HepG2 (cell line): ENCODE measurements around the gene VIM. TPM values are rescaled to one million over a fixed set of nuclear protein-coding genes. Genes with fewer than 3 reads are reported as not detected.

Experiments used
- ATAC-seq: fragments of 200-7000 bp; cut with Tn5 transposase; 3 replicates; pipeline ENCODE4 v1.9.1; 2020; ENCODE audit warnings: mild to moderate bottlenecking, moderate library complexity
- BruUV-seq: library from RNA; stranded (reverse); fragments of 400-500 nt; replicated peaks from 2 replicates; lab custom pipeline; 2021; lab: Mats Ljungman, UMichigan
- CTCF ChIA-PET: fragments of 300-600 bp; formaldehyde crosslinking; extraction: SDS; loops from one replicate; lab custom pipeline; 2021; ENCODE audit warnings: low total read pairs, inconsistent platforms, low intra/inter-chr PET ratio; lab: Yijun Ruan, JAX
- POLR2A ChIA-PET: fragments of 350-600 bp; sonication (Branson Sonifier 250); formaldehyde crosslinking; loops from one replicate; lab custom pipeline; 2020; ENCODE audit warnings: antibody characterized with exemption, inconsistent platforms; lab: Yijun Ruan, JAX
- DNase-seq: peaks from one replicate; pipeline ENCODE4 v3.0.0-alpha.2; 2015; ENCODE audit warnings: low spot score
- FAIRE-seq: peaks from 3 replicates; lab custom pipeline; 2011; peaks lifted over from hg19 to GRCh38; lab: Jason Lieb, UNC
- H2AFZ ChIP-seq: one replicate; pipeline ENCODE4 v1.6.1; 2011; ENCODE audit warnings: low read length, inconsistent platforms
- H3K27ac ChIP-seq: fragments of 300-600 bp; 3 replicates; pipeline ENCODE4 v1.8.0; 2011; ENCODE audit warnings: mixed run types, mild to moderate bottlenecking, mixed read lengths, low read length, inconsistent platforms; ENCODE audit not compliant: insufficient read depth; ENCODE audit errors: extremely low read length
- H3K27me3 ChIP-seq, 2 experiments: fragments of 200-600 bp in 1 of 2; 2 replicates in 1 of 2; 3 replicates in 1 of 2; pipeline versions ENCODE4 v1.6.0 to v1.8.0; 2011; ENCODE audit warnings: low read length in 2 of 2, mild to moderate bottlenecking in 2 of 2, moderate library complexity in 2 of 2, inconsistent platforms in 1 of 2; ENCODE audit not compliant: insufficient read depth in 2 of 2, control insufficient read depth in 1 of 2
- H3K36me3 ChIP-seq, 2 experiments: fragments of 200-600 bp in 1 of 2; replicated peaks in 1 of 2; 2 replicates in 1 of 2; 3 replicates in 1 of 2; pipeline versions ENCODE4 v1.5.1 to v1.8.0; 2011; ENCODE audit warnings: low read length in 2 of 2, inconsistent platforms in 1 of 2; ENCODE audit not compliant: insufficient read depth in 2 of 2, control insufficient read depth in 1 of 2
- H3K4me1 ChIP-seq: 2 replicates; pipeline ENCODE4 v1.5.1; 2012; ENCODE audit warnings: low read length, inconsistent platforms; ENCODE audit not compliant: insufficient read depth
- H3K4me2 ChIP-seq: 2 replicates; pipeline ENCODE4 v1.6.0; 2011; ENCODE audit warnings: low read depth, low read length, inconsistent platforms
- H3K4me3 ChIP-seq, 3 experiments: fragments of 200-600 bp in 1 of 3; sonication (generic), shearing (Covaris generic) in 1 of 3; replicated peaks in 1 of 3; 2 replicates each; pipeline ENCODE4 v1.5.1; 2011 to 2016; ENCODE audit warnings: low read length in 3 of 3, inconsistent platforms in 2 of 3, low read depth in 2 of 3, mild to moderate bottlenecking in 2 of 3, control low read depth in 1 of 3, mixed read lengths in 1 of 3; ENCODE audit not compliant: insufficient read depth in 1 of 3
- H3K79me2 ChIP-seq: one replicate; pipeline ENCODE4 v1.6.1; 2011; ENCODE audit warnings: low read length, inconsistent platforms; ENCODE audit not compliant: insufficient read depth
- H3K9ac ChIP-seq: 2 replicates; pipeline ENCODE4 v1.6.0; 2011; ENCODE audit warnings: mild to moderate bottlenecking, low read depth, low read length, inconsistent platforms; ENCODE audit not compliant: insufficient read depth
- H3K9me3 ChIP-seq: 2 replicates; pipeline ENCODE4 v1.5.1; 2012; ENCODE audit warnings: mild to moderate bottlenecking, low read length
- H4K20me1 ChIP-seq: 2 replicates; pipeline ENCODE4 v1.6.0; 2011; ENCODE audit warnings: inconsistent platforms, mild to moderate bottlenecking, low read length, moderate library complexity; ENCODE audit not compliant: insufficient read depth
- AHDC1 ChIP-seq: sonication (generic); formaldehyde crosslinking; IDR thresholded peaks from 2 replicates; pipeline ENCODE4 v1.5.1; 2020; ENCODE audit warnings: mild to moderate bottlenecking, missing genetic modification reagents, borderline replicate concordance
- CBX5 ChIP-seq: sonication (generic); formaldehyde crosslinking; IDR thresholded peaks from 2 replicates; pipeline ENCODE4 v1.4.0; 2020; ENCODE audit warnings: missing genetic modification reagents, borderline replicate concordance
- DBP ChIP-seq: sonication (generic); formaldehyde crosslinking; IDR thresholded peaks from 2 replicates; pipeline ENCODE4 v1.4.0; 2020; ENCODE audit warnings: missing genetic modification reagents; ENCODE audit errors: not compliant biosample characterization
- HNRNPUL1 ChIP-seq: fragments of 200-400 bp; formaldehyde crosslinking; IDR thresholded peaks from 2 replicates; pipeline ENCODE4 v1.6.1; 2017; ENCODE audit warnings: low read depth, mild to moderate bottlenecking, low read length, moderate library complexity
- RARA ChIP-seq: IDR thresholded peaks from 2 replicates; pipeline ENCODE4 v1.6.1; 2016; ENCODE audit warnings: missing genetic modification reagents, missing compliant biosample characterization
- RXRA ChIP-seq: sonication (generic); formaldehyde crosslinking; IDR thresholded peaks from 2 replicates; pipeline ENCODE4 v1.5.1; 2020; ENCODE audit warnings: missing genetic modification reagents
- SRSF4 ChIP-seq: fragments of 200-400 bp; formaldehyde crosslinking; IDR thresholded peaks from one replicate; pipeline ENCODE4 v1.6.1; 2018; ENCODE audit warnings: mild to moderate bottlenecking, low read depth, low read length, moderate library complexity; ENCODE audit not compliant: poor library complexity, severe bottlenecking
- WIZ ChIP-seq: sonication (generic); formaldehyde crosslinking; IDR thresholded peaks from 2 replicates; pipeline ENCODE4 v1.5.1; 2020; ENCODE audit warnings: mild to moderate bottlenecking, missing genetic modification reagents
- ZKSCAN8 ChIP-seq: IDR thresholded peaks from 2 replicates; pipeline ENCODE4 v1.6.1; 2016; ENCODE audit warnings: borderline replicate concordance, missing genetic modification reagents, missing compliant biosample characterization
- ZNF136 ChIP-seq: sonication (generic); formaldehyde crosslinking; IDR thresholded peaks from 2 replicates; pipeline ENCODE4 v1.8.1; 2022; ENCODE audit warnings: low read depth, mild to moderate bottlenecking, moderate library complexity, missing genetic modification reagents
- ZNF205 ChIP-seq: IDR thresholded peaks from 2 replicates; pipeline ENCODE4 v1.6.1; 2018; ENCODE audit warnings: missing biosample characterization, missing genetic modification reagents
- ZNF24 ChIP-seq: fragments of 450-650 bp; IDR thresholded peaks from 2 replicates; pipeline ENCODE4 v1.6.1; 2017; ENCODE audit warnings: antibody characterized with exemption, mild to moderate bottlenecking
- ZNF253 ChIP-seq: sonication (generic); formaldehyde crosslinking; IDR thresholded peaks from 2 replicates; pipeline ENCODE4 v1.8.0; 2022; ENCODE audit warnings: mild to moderate bottlenecking, missing genetic modification reagents, borderline replicate concordance
- ZNF382 ChIP-seq: sonication (generic); formaldehyde crosslinking; IDR thresholded peaks from 2 replicates; pipeline ENCODE4 v1.5.0; 2020; ENCODE audit warnings: missing genetic modification reagents, mild to moderate bottlenecking, borderline replicate concordance
- WGBS: methylation state at CpG from one replicate; pipeline ENCODE4 v1.1.6; 2017; ENCODE audit warnings: low lambda C conversion rate; 5-methylcytosine and 5-hydroxymethylcytosine counted together
- in situ Hi-C: cut with HindIII; loops from 2 replicates; pipeline ENCODE4 v1.10.0; 2017; ENCODE audit warnings: low pct_unique_long_range_greater_than_20kb; ENCODE audit not compliant: extremely low pct_ligation_motif_present
- intact Hi-C: fragments of 100-400 bp; cut with micrococcal nuclease; formaldehyde crosslinking; loops from one replicate; pipeline ENCODE4 v1.10.0; 2022; ENCODE audit not compliant: unreplicated experiment
- polyA plus RNA-seq, 8 experiments: library from polyadenylated mRNA; depleted of rRNA in 3 of 8; stranded (reverse) in 7 of 8; unstranded in 1 of 8; fragments of >200 nt; fragmentation: Illumina TruSeq in 4 of 8; extraction: Trizol in 4 of 8; gene quantifications; 2 replicates each; pipeline versions ENCODE4 v1.2.1 to v1.2.3, GENCODE V29; 2011 to 2016; ENCODE audit warnings: low read depth in 4 of 8, missing spikeins in 1 of 8, mixed read lengths in 1 of 8; ENCODE audit not compliant: insufficient read depth in 1 of 8
- total RNA-seq, 5 experiments: library from RNA; depleted of rRNA; stranded (reverse); fragments of >200 nt; fragmentation: Illumina TruSeq; extraction: Trizol; gene quantifications; 2 replicates each; pipeline ENCODE4 v1.2.3, GENCODE V29; 2016; ENCODE audit warnings: low read depth in 1 of 5
- TF ChIP-seq, protein P1 (sequence below): sonication (generic); formaldehyde crosslinking; IDR thresholded peaks from 2 replicates; pipeline ENCODE4 v1.5.1; 2020; ENCODE audit warnings: missing genetic modification reagents, mild to moderate bottlenecking, borderline replicate concordance
- TF ChIP-seq, protein P2 (sequence below): sonication (generic); formaldehyde crosslinking; IDR thresholded peaks from 2 replicates; pipeline ENCODE4 v1.4.0; 2020; ENCODE audit warnings: missing genetic modification reagents

Gene VIM
- total and polyA plus RNA-seq, 2 of the 13 experiments (the other 11 are each of a cell fraction or from before 2014, with no cell fraction given): not detected

- no peak for TF ChIP-seq AHDC1 (CRISPR knock-in tag)
Observed at GRCh38 chr10:17262502-17262901, 34.5 kb downstream of the VIM start (continued).

DNA sequence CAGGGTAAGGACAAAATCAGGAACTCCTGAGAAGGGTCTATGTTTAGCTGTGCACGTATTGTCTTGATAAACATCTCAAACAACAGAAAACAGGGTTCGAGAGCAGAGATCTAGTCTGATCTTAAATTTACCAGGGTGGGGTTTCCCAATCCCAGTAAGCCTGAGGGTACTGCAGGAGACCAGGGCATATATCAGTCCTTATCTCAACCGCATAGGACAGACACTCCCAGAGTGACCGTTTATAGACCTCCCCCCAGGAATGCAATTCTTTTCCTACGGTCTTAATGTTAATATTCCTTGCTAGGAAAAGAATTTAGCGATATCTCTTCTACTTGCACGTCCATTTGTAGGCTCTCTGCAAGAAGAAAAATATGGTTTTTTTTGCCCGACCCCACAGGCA, 35.5 kb downstream of the VIM start:
- intact Hi-C loops: no loop called here
- Histone ChIP-seq H3K27ac (no peak overlapping the region), H3K4me1 (no peaks in the 10 kb centered on the region), H3K79me2 (no peaks in the 10 kb centered on the region), H3K9ac (no peak overlapping the region), H3K36me3 (no peaks in the 10 kb centered on the region), H3K4me2 (no peak overlapping the region), H3K27me3 (peaks cover 0 to 5% of the 10 kb centered on the region in 2 experiments; a peak in 1 of 5 replicates), H2AFZ (no peak overlapping the region), H4K20me1 (no peaks in the 10 kb centered on the region), H3K9me3 (peaks cover 25% of the 10 kb centered on the region), H3K4me3 (no peak overlapping the region)
- CTCF ChIA-PET: no interaction called here
- in situ Hi-C loops: no loop called here
- DNase-seq (no peak), ATAC-seq (no peak), FAIRE-seq (no peak)
- WGBS: 24% methylated on average over 8 of the region's 8 CpGs
- POLR2A ChIA-PET: no interaction called here
- no TSS peak for BruUV-seq
- TF ChIP-seq, protein P1, sequence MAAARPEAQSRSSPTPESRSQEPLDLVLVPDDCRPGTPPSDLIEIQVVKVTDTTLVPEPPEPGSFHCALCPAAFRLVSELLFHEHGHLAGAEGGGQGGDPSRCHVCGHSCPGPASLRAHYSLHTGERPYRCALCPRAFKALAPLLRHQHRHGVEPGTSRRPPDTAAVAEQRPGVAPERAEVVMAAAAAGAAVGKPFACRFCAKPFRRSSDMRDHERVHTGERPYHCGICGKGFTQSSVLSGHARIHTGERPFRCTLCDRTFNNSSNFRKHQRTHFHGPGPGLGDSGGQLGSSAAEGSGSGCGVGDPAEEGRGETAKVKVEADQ: no peak
- no peak for TF ChIP-seq ZNF24
- no peak for TF ChIP-seq ZNF253 (CRISPR knock-in tag)
- no peak for TF ChIP-seq ZNF382 (CRISPR knock-in tag)
- TF ChIP-seq, protein P2, sequence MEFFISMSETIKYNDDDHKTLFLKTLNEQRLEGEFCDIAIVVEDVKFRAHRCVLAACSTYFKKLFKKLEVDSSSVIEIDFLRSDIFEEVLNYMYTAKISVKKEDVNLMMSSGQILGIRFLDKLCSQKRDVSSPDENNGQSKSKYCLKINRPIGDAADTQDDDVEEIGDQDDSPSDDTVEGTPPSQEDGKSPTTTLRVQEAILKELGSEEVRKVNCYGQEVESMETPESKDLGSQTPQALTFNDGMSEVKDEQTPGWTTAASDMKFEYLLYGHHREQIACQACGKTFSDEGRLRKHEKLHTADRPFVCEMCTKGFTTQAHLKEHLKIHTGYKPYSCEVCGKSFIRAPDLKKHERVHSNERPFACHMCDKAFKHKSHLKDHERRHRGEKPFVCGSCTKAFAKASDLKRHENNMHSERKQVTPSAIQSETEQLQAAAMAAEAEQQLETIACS (CRISPR knock-in tag): no peak
- TF ChIP-seq HNRNPUL1: no peak
- no peak for TF ChIP-seq WIZ
- no peak for TF ChIP-seq SRSF4
- no peak for TF ChIP-seq RARA
- TF ChIP-seq ZNF205 (CRISPR knock-in tag): no peak
- no peak for TF ChIP-seq DBP
- TF ChIP-seq CBX5: no peak
- TF ChIP-seq ZNF136 (CRISPR knock-in tag): no peak
- TF ChIP-seq RXRA (CRISPR knock-in tag): no peak
- no peak for TF ChIP-seq ZKSCAN8
